Tibial nerve (tissue), 3 donors: ENCODE measurements around the gene C1QTNF7.

ENCODE experiments used
- CTCF ChIP-seq, 5 experiments: fragments of 200-600 bp in 3 of 5; fragments of 450-650 bp in 2 of 5; sonication (generic) in 3 of 5; IDR thresholded peaks; one replicate each; pipeline ENCODE4 v1.5.1; 2016 to 2019; ENCODE audit warnings: antibody characterized with exemption in 5 of 5, mild to moderate bottlenecking in 3 of 5, moderate library complexity in 2 of 5
- POLR2A ChIP-seq, 2 donors: fragments of 450-650 bp; IDR thresholded peaks; one replicate each; pipeline ENCODE4 v1.6.1; 2017; ENCODE audit warnings: antibody characterized with exemption in 2 of 2, mild to moderate bottlenecking in 2 of 2, moderate library complexity in 2 of 2

GRCh38 chr4:15470128-15470475, 42.3 kb downstream of the C1QTNF7 start:
- TF ChIP-seq POLR2A (IDR thresholded peaks at IDR 0.05) (no peak), CTCF (IDR thresholded peaks at IDR 0.05) (no peak)
